ENCODE measurements around the gene CD68. TPM values are rescaled to one million over a fixed set of nuclear protein-coding genes. Genes with fewer than 3 reads are reported as not detected.
"Not testable (repeated sequence)": the region's sequence is repeated elsewhere in the genome, so short reads cannot be mapped to it uniquely, and the experiment has no call there.

The CD68 gene
- total RNA-seq, 2 experiments from 2014 or later: 34.5 to 36.0 TPM

DNA sequence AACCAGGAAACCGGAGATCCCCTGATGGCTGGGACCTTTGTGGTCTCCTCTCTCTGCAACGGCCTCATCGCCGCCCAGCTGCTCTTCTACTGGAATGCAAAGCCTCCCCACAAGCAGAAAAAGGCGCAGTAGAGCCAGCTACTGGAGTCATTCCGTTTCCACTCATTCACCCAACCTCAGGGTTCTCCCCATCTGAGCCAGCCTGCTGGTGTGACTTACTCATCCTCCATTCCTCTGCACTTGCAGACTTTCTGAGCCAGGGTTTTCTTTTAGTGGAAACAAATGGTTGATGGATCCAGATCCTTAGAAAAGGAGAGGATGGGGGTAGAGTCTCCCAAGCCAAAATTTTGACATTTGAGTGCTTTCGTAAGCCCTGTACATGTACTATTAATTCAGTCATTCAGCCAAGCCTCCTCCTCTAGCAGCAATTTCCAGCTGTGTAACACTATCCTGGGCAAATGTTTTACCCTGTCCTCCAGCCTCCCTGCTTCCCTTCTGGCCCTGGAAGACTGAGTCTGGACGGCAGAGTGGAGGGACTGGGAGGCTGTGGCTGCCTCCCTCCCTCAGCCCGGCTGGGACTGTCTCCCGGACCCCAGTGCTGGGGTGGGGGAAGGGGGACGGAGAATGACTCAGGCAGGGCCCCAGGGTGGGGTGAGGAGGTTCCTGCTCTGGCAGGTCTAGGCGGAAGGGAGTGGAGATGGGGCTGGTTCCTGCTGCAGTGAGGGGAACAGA, 8.1 kb downstream of the CD68 start:
- CTCF ChIA-PET: interaction anchor here (0.9 to 1.5 kb wide), 2 partner anchors 156 to 231 kb away, joined by 5 read pairs; no protein-coding TSS in a partner anchor
- no peak for DNase-seq
- Mint-ChIP-seq H3K27ac (peak overlapping the region; percentile 35), H3K4me3 (no peak overlapping the region), H3K4me1 (peaks cover 30% of the 10 kb centered on the region), H3K27me3 (no peaks in the 10 kb centered on the region), H3K36me3 (ENCODE audit: low read depth) (peaks cover 42% of the 10 kb centered on the region), H3K9me3 (no peaks in the 10 kb centered on the region)
- POLR2A ChIA-PET: interaction anchor here (5.1 to 8.7 kb wide), 2 partner anchors 15 to 99 kb away, joined by 129 to 169 read pairs; partner anchors contain the start of genes TP53 and WRAP53

DNA sequence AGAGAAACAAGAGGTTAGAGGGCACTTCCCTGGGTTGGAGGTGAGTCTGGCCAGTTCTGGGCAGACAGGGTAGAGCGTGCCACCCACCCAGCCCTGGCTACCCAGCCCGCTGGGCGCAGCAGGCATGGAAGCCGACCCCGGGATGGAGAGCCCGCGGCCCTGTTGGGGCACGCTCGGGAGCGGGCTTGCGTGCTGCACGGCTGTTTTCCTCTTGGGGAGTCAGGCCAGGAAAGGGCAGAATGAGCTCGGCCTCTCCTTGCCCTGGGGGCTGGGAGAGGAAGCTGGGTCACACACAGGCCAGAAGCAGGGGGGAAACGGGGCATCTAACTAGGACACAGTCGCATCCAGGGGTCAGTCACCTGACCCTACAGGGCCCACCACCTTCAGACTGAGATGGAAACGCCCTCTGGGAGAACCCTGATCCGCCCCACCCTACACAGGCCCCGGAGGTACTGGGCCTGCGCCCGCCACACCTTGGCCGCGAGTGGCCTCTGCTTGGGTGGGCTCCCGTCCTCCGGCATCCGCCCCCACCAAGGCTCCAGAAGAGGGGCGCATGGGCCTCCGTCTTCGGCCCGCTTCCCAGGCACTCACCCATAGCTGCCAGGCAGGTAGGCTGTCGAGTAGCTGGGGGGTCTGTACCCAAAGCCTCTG, 9.2 kb downstream of the CD68 start:
- H3K4me3 Mint-ChIP-seq: no peak overlapping the region
- H3K27me3 Mint-ChIP-seq: no peaks in the 10 kb centered on the region
- peaks cover 22% of the 10 kb centered on the region for H3K4me1 Mint-ChIP-seq
- POLR2A ChIA-PET: interaction anchor here (1.0 to 2.3 kb wide), 7 partner anchors 9 to 103 kb away, joined by 3 to 17 read pairs (median 3); partner anchors contain the start of genes CD68, TP53 and WRAP53
- H3K9me3 Mint-ChIP-seq: no peaks in the 10 kb centered on the region
- H3K27ac Mint-ChIP-seq: no peak overlapping the region
- peaks cover 51% of the 10 kb centered on the region for H3K36me3 Mint-ChIP-seq (ENCODE audit: low read depth)
- DNase-seq: no peak
- CTCF ChIA-PET: interaction anchor here (0.6 to 2.4 kb wide), 24 partner anchors 8 to 238 kb away, joined by 3 to 24 read pairs (median 4); partner anchors contain the start of genes CHRNB1, FXR2, SENP3 and TMEM256

GRCh38 chr17:7589204-7589868, 9.9 kb downstream of the CD68 start:
- CTCF ChIA-PET: interaction anchor here (0.6 to 2.4 kb wide), 26 partner anchors 9 to 253 kb away, joined by 3 to 24 read pairs (median 4); partner anchors contain the start of genes ACAP1, CHRNB1, FXR2 and SENP3

DNA sequence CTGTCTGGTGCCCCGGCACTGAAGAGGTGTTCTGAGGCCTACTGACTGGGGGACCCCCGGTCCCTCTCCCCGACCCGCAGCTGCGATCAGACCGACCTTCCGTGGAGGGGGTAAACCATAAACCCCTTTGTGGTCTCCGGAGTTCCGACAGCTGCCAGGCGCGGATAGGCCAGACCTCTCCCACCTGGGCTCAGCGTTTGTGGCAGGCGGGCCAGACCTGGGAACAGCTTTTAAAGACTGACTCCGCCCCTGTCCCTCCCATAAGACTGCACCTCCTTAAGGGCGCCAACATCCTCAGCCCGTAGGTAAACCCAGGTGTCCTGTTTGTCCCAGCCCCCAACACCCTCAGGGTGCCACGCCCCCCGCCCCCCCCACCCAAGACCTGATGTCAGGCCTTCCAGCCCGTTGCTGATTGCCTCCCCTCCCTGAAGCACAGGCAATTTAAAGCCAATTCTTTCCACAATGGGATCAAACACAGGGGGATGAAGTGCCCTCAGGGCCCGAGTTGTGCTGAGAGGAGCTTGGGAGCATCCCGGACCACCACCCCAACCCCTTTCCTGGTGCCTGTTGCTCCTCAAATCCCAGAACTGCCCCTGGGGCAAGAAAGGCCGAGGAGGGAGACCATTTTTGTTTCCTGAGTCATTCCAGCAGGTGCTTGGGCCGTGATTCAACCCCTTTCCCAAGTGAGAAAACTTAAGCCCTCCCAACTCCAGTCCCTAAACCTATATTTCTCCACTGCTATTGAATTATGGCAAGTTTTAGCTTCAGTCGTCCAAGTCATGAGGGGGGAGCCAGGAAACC, 10.7 kb downstream of the CD68 start, which contains the start of gene SOX15:
SOX15 (minus strand) TSS at position 204 of the 801 bp plus-strand sequence. CDS start 418 bp downstream, outside the sequence.
- Mint-ChIP-seq H3K27me3 (no peaks in the 10 kb centered on the region), H3K36me3 (ENCODE audit: low read depth) (peaks cover 61% of the 10 kb centered on the region), H3K9me3 (no peaks in the 10 kb centered on the region), H3K4me1 (peaks cover 16% of the 10 kb centered on the region), H3K27ac (peak within 1 kb of the TSS; percentile 26), H3K4me3 (no peak within 1 kb of the TSS)
- DNase-seq: no peak
- CTCF ChIA-PET: interaction anchor here (0.7 to 2.4 kb wide), 22 partner anchors 9 to 254 kb away, joined by 3 to 24 read pairs (median 4); partner anchors contain the start of genes ACAP1, CHRNB1, FXR2 and SENP3
- POLR2A ChIA-PET: interaction anchor here (0.8 to 2.3 kb wide), 7 partner anchors 10 to 98 kb away, joined by 3 to 17 read pairs (median 4); partner anchors contain the start of genes CD68, TP53 and WRAP53

More at GRCh38 chr17:7589204-7589868, 9.9 kb downstream of the CD68 start:
- H3K27me3 Mint-ChIP-seq: no peaks in the 10 kb centered on the region
- H3K36me3 Mint-ChIP-seq (ENCODE audit: low read depth): peaks cover 58% of the 10 kb centered on the region
- H3K9me3 Mint-ChIP-seq: no peaks in the 10 kb centered on the region
- POLR2A ChIA-PET: interaction anchor here (1.0 to 2.3 kb wide), 8 partner anchors 9 to 104 kb away, joined by 3 to 17 read pairs (median 4); partner anchors contain the start of genes CD68, TP53 and WRAP53
- peaks cover 22% of the 10 kb centered on the region for H3K4me1 Mint-ChIP-seq
- no peak overlapping the region for H3K4me3 Mint-ChIP-seq
- peak; percentile 71 for DNase-seq
- peak overlapping the region; percentile 26 for H3K27ac Mint-ChIP-seq

- no peak for DNase-seq
- no peak overlapping the region for H3K4me3 Mint-ChIP-seq
- H3K4me1 Mint-ChIP-seq: peaks cover 9% of the 10 kb centered on the region
- no peaks in the 10 kb centered on the region for H3K9me3 Mint-ChIP-seq
- CTCF ChIA-PET: interaction anchor here (0.7 to 2.4 kb wide), 4 partner anchors 11 to 97 kb away, joined by 3 to 12 read pairs (median 8); partner anchors contain the start of genes SENP3 and TP53
- H3K27me3 Mint-ChIP-seq: no peaks in the 10 kb centered on the region
- no peak overlapping the region for H3K27ac Mint-ChIP-seq
- POLR2A ChIA-PET: interaction anchor here (0.8 to 2.1 kb wide), 4 partner anchors 11 to 97 kb away, joined by 3 to 8 read pairs (median 6); partner anchors contain the start of genes CD68, TP53 and WRAP53
- H3K36me3 Mint-ChIP-seq (ENCODE audit: low read depth): peaks cover 64% of the 10 kb centered on the region
Observed at GRCh38 chr17:7590743-7591142, 11.3 kb downstream of the CD68 start.

- no peak for DNase-seq
- peaks cover 68% of the 10 kb centered on the region for H3K36me3 Mint-ChIP-seq (ENCODE audit: low read depth)
- no peak overlapping the region for H3K27ac Mint-ChIP-seq
- H3K27me3 Mint-ChIP-seq: no peaks in the 10 kb centered on the region
- peaks cover 4% of the 10 kb centered on the region for H3K4me1 Mint-ChIP-seq
- no peaks in the 10 kb centered on the region for H3K9me3 Mint-ChIP-seq
- no peak overlapping the region for H3K4me3 Mint-ChIP-seq
- CTCF ChIA-PET: no interaction called here
- POLR2A ChIA-PET: interaction anchor here (1.4 kb wide), 1 partner anchor 13 kb away, joined by 3 read pairs; the partner anchor contains the start of gene CD68
Observed at GRCh38 chr17:7591596-7591995, 12.2 kb downstream of the CD68 start.

DNA sequence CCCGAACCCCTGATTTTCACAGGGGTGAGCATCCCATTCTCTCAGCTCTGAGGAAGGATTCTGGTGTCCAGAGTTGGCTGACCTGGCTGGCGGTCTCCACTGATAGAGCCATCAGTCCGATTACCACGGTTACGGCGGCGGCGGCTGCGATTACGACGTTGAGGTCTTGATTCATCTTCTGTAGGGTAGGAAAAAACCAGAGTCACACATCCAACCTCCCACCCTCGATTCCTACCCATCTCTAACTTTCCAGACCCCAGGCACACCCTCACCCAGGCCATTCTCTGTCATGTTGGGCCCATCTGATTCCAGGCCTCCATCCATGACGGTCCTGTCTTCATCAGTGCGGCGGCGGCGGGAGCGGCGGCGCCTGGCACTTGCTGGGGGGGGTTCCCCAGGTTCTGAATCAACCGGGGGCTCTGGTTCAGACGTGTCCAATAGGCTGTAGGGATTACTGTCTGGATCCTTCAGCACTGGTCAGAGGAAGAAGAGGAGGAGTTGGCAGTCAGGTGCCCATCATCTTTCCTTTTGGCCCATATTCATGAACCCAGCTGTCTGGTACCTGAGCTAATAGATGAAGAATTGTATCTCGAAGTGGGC, 13.1 kb downstream of the CD68 start:
- POLR2A ChIA-PET: interaction anchor here (1.1 to 3.1 kb wide), 3 partner anchors 8 to 95 kb away, joined by 3 to 21 read pairs (median 4); partner anchors contain the start of genes CD68, MPDU1 and TP53
- Mint-ChIP-seq H3K36me3 (ENCODE audit: low read depth) (peaks cover 66% of the 10 kb centered on the region), H3K27ac (no peak overlapping the region), H3K27me3 (no peaks in the 10 kb centered on the region), H3K9me3 (no peaks in the 10 kb centered on the region), H3K4me3 (no peak overlapping the region), H3K4me1 (peaks cover 2% of the 10 kb centered on the region)
- DNase-seq: no peak
- CTCF ChIA-PET: interaction anchor here (0.6 kb wide), 1 partner anchor 23 kb away, joined by 3 read pairs; no protein-coding TSS in a partner anchor

GRCh38 chr17:7593296-7593695, 13.9 kb downstream of the CD68 start:
- peaks cover 60% of the 10 kb centered on the region for H3K36me3 Mint-ChIP-seq (ENCODE audit: low read depth)
- H3K27me3 Mint-ChIP-seq: no peaks in the 10 kb centered on the region
- no peak overlapping the region for H3K27ac Mint-ChIP-seq
- H3K4me3 Mint-ChIP-seq: no peak overlapping the region
- DNase-seq: no peak
- H3K4me1 Mint-ChIP-seq: peaks cover 2% of the 10 kb centered on the region
- ChIA-PET CTCF (no interaction called here), POLR2A (interaction anchor here (1.1 to 3.1 kb wide), 2 partner anchors 9 to 94 kb away, joined by 4 to 21 read pairs; partner anchors contain the start of genes MPDU1 and TP53)
- H3K9me3 Mint-ChIP-seq: no peaks in the 10 kb centered on the region

GRCh38 chr17:7597561-7597960, 18.1 kb downstream of the CD68 start:
- H3K4me3 Mint-ChIP-seq, H3K27me3 Mint-ChIP-seq, H3K27ac Mint-ChIP-seq, CTCF ChIA-PET, POLR2A ChIA-PET, DNase-seq, H3K9me3 Mint-ChIP-seq, H3K4me1 Mint-ChIP-seq: not testable (repeated sequence)
- peaks cover 63% of the 10 kb centered on the region for H3K36me3 Mint-ChIP-seq (ENCODE audit: low read depth)

DNA sequence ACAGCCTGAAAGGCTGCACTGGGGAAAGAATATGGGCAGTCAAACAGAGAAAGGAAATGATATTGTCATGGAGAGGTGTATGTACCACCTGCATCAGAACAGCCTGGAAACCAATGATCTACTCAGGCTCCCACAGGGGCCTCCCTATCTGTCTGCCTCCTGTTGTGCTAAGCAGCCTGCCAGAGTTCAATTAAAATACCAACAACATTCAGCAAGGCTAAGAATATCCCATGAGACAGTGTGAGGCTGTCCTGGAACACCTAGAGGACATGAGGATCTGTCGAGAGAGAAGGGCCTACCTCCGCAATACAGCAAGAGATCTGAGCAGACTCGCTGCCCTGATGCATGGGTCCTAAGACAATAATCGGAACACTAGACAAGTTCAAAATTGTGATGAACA, 26.8 kb downstream of the CD68 start:
- Mint-ChIP-seq H3K9me3 (no peaks in the 10 kb centered on the region), H3K4me3 (no peak overlapping the region), H3K4me1 (peaks cover 5% of the 10 kb centered on the region), H3K36me3 (ENCODE audit: low read depth) (peaks cover 38% of the 10 kb centered on the region), H3K27me3 (no peaks in the 10 kb centered on the region), H3K27ac (no peak overlapping the region)
- ChIA-PET CTCF (no interaction called here), POLR2A (interaction anchor here (1.0 kb wide), 1 partner anchor 78 kb away, joined by 3 read pairs; no protein-coding TSS in a partner anchor)
- DNase-seq: no peak

DNA sequence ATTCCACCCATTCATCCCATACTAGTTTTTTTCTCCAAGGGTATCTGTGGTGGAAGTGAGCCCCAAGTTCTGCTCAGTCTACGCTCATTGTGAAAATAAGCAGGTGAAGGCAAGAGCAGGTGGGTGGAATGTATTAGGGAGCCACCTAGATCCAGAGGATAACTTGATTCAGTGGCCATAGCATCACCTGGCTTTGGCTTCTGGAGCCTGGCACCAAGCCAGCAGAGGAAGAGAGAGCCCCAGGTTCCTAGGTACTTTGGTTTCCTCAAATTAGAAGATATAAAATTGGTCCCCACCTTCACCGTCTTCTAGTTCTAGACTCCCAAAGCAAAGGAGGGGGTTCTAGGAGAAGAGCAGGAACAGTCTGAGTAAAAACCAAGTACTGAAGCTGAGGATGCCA, 31.2 kb downstream of the CD68 start:
- Mint-ChIP-seq H3K27ac (no peak overlapping the region), H3K4me1 (peaks cover 30% of the 10 kb centered on the region), H3K9me3 (no peaks in the 10 kb centered on the region), H3K36me3 (ENCODE audit: low read depth) (peaks cover 19% of the 10 kb centered on the region), H3K27me3 (no peaks in the 10 kb centered on the region), H3K4me3 (no peak overlapping the region)
- ChIA-PET CTCF (interaction anchor here (0.6 to 1.4 kb wide), 2 partner anchors 10 to 379 kb away, joined by 3 read pairs; no protein-coding TSS in a partner anchor), POLR2A (interaction anchor here (1.2 to 2.0 kb wide), 2 partner anchors 27 to 31 kb away, joined by 3 to 8 read pairs; partner anchors contain the start of genes CD68 and MPDU1)
- no peak for DNase-seq
